AG20443 (cell line): ENCODE results near the gene HIPK2.

ENCODE experiments used
- DNase-seq: peaks from one replicate; pipeline ENCODE4 v3.0.0; 2012; ENCODE audit warnings: low spot score, mixed read lengths

HIPK2 gene

DNA sequence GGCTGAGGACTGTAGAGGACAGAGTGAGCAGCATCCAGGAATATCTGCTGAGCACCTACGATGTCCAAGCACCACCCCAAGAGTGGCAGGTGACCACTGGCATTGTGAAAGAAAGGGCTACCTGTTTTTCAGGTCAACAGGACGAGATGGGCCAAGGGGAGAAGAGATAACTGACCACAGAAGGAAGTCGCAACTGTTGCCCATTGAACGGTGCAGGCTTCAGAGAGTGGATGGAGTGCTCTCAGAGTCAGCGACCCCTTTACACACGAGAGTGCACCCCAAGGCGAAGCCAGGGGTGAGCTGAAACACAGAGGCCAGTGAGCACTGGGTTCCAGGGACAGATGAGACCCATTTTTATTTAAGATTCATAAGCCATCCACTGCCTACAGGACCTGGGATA lies 42.3 kb downstream of the HIPK2 start:
- no peak for DNase-seq

GRCh38 chr7:139734395-139734794 lies 43.4 kb downstream of the HIPK2 start:
- peak; percentile 58 for DNase-seq

- no peak for DNase-seq
Measured at GRCh38 chr7:139733751-139734150, 44.0 kb downstream of the HIPK2 start.

GRCh38 chr7:139732471-139733167 lies 45.2 kb downstream of the HIPK2 start:
- no peak for DNase-seq

- peak; percentile 79 for DNase-seq
Measured at GRCh38 chr7:139731802-139732470, 45.9 kb downstream of the HIPK2 start.

GRCh38 chr7:139730746-139731612 lies 46.8 kb downstream of the HIPK2 start:
- peak; percentile 32 for DNase-seq

- DNase-seq: no peak
Measured at GRCh38 chr7:139728203-139728602, 49.6 kb downstream of the HIPK2 start.

GRCh38 chr7:139727151-139727705 lies 50.6 kb downstream of the HIPK2 start:
- DNase-seq: no peak

DNA sequence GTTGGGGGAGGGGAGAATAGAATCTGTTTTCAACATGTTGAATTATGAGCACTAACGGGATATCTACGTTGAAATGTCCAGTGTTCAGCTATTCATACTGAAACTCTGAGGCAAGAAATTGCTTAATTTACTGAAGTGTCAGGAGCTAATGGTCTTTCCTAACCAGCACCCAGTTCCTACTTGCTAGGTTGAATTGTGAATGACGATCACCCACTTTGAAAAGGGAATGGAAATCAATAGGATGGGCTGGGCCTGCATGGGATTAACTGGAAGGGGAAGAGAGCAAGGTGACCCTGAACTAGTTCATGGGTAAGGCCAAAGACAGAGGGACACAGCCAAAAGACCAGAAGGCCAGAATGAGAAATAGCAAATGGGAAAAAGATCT lies 51.3 kb downstream of the HIPK2 start:
- DNase-seq: no peak

DNA sequence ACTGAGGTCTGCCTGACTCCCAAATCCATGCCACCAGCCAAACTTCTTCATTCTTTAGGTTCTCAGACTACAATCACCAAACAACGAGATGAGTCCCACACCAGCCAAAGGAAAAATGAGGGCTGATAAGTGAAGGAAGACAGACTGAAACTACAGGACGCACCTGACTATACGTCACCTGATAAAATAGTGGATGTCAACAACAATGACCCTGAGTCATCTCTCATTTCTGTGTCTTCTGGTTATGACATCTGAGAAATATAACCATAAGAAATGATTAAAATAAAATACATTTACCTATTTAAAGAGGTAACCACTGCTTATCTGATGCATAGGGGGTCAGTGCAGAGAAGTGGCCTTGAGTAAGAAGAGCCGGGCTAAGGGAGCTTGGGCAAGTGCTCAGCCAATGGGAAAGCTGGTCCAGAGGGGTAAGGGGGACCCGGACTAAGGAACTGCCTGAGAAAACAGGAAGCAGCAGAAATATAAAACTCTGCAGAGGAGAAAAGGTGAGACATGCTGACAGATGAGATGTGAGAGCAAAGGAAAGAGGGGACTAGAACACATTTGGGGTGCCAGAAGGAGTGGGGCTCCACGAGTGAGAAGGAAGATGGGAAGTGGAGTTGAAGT lies 51.8 kb downstream of the HIPK2 start:
- no peak for DNase-seq

GRCh38 chr7:139725077-139725476 lies 52.7 kb downstream of the HIPK2 start:
- peak; percentile 60 for DNase-seq

- DNase-seq: no peak
Measured at GRCh38 chr7:139722604-139723003, 55.2 kb downstream of the HIPK2 start.

DNA sequence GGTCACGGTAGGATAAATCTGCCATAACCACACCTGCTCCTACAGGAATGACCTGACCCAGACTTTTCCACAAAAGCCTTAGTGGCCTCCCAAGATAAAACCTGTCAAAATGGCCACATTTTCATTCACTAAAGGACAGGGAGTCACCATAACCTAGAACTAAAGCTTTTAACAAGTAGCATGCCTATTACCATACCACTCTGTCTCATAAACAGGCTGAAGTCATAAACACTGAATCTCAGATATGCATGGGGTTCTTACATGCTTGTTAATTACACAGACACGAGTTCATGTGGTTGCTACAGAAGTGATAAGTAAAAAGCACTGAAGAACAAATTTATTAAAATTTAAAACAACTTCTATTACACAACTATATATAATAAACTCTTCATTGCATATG lies 56.0 kb downstream of the HIPK2 start:
- DNase-seq: no peak

DNA sequence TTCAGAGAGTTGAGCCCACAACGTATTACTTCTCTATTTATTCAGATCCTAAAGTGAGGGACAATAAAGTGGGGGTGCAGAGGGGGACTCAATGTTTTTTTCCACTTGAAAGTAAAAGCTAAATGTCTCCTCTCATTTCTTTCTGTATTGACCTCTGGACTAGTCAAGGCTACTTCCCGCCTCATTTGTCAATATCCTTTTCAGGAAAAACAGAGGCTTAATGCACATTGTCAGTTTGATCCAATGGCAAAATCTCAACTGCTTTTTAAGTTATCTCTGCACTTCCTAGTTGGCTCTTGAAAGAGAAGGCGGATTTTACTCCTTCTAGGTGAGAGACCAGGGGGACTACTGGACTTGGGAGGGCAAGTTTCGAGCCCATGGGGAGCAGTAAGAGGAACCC lies 56.4 kb downstream of the HIPK2 start:
- DNase-seq: no peak

DNA sequence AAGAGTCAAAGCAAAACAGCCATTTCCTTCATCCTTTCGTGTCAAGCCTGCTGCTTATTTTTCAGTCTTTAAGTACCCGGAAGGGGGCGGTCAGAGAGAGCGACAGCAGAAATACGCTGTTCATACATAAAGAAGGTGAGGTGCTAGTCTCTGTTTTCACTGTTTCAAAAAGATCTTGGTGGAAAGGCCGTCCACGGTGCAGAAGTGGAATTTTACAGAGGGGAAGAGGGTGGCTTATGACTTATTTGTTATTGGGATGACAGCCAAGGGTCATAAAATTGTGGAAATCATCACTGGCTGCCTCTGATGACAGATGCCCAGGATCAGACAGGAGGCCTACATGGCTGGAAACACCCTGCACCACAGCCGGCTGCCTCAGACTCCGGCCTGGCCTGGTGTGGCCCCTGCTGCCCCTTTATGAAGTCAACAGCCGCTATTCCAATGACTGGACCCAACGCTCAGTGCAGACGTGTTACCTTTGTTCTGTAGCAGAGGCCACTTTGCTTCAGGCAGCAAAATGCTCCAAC lies 57.0 kb downstream of the HIPK2 start:
- peak; percentile 48 for DNase-seq

- DNase-seq: no peak
Measured at GRCh38 chr7:139720186-139720585, 57.6 kb downstream of the HIPK2 start.

GRCh38 chr7:139718859-139719258 lies 58.9 kb downstream of the HIPK2 start:
- no peak for DNase-seq

DNA sequence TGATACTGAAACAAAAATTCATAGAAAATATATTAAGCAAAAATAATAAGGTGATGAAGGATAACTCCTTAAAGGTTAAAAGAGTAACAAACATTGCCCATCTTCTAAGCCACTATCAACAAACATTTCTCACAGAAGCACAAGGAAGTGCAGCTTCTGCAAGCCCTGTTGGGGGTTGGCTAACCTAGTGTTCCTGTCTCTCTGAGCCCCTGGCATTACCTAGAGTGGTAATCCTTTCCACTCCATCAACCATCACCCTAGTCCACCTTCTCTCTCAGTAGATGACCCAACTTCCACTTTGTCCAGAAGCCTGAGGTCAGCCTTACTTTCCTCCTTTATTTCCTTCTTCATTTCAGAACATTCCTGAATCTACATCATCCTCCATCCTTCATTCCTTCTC lies 59.7 kb downstream of the HIPK2 start:
- DNase-seq: no peak

GRCh38 chr7:139716156-139716942 lies 61.4 kb downstream of the HIPK2 start:
- no peak for DNase-seq

DNA sequence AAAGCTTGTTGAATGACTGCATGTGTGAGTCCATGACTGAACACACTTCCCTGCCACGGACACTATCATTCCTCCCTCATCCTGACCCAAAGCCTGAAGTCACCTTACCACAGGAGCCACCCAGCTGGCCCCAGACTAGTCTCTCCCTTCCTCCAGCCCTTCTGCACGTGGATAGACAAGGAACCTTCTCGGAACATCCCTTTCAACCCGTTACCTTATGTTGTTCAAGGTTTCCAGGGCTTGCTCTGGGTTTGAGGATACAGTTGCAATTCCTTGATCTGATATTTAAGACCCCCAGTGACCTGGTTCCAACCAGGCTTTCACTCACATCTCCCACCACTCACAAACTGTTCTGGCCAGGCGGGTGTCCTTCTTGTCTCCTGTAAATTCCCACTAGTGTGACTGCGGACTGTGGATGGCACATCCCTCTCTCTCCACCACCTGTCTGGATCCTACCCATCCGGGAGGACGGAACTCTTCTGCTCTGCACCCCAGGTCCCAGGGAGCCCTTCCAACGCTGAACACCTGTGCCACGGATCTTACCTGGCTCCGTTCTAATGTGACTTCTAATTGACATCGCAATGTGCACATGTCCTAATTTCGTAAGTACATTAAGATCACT lies 62.5 kb downstream of the HIPK2 start:
- no peak for DNase-seq
